Femur (tissue), 1 donor: ENCODE data around the gene LRRC27.

Experiments
- DNase-seq: peaks from one replicate; pipeline ENCODE4 v3.0.0-alpha.2; 2017

Gene LRRC27

DNA sequence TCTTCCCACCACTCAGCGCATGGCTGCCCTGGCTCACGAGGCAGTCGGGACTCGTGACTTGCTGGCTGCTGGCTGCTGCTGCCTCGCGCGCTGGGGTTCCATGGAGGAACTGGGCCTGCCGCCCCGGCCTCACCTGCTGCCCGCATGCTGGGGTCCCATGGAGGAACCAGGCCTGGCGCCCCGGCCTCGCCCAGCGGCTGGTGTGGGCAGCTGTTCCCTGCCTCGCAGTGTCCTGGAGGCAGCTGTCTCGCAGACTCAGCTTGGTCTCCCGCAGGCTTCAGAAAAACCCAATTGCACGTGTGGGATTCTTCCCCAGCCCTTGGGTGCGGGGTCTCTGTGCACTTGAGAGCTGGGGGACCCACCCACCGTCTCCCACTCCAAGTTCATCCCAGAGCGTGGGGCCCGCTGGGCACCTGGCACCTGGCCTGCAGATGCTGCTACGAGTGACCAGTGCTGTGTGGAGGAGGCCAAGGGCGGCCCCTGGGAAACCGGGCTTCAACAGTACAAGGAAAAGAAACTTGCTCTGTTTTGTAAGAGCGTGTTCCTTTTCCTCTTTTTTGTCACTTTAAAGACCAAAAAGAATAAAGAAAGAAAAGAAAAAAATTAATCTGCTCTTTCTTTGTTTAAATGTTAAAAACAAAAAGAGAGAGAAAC, 85.4 kb downstream of the LRRC27 start:
- DNase-seq: peak; percentile 61

DNA sequence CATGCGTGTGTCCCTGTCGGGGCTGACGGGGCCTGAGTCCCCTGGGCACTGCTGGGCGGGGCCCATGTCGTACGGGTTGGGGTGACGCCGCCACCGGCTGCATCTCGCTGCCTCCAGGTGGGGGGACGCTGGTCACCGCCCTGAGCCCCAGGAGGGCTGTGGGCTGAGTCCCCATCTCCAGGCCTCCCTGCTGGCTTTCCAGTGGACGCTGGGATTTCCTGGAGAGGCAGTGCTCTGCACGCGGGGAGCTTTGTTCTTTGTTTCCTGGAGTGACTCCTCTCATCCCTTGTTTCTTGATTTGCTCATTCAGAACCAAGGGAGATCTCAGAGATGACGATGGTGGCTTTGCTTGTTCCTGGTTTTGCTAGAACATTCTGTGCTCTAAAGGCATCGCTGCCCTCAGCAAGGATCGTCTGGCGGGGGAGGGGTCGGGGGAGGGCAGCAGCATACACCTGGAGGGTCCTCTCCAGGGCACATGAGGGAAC, 86.0 kb downstream of the LRRC27 start:
- DNase-seq: no peak

DNA sequence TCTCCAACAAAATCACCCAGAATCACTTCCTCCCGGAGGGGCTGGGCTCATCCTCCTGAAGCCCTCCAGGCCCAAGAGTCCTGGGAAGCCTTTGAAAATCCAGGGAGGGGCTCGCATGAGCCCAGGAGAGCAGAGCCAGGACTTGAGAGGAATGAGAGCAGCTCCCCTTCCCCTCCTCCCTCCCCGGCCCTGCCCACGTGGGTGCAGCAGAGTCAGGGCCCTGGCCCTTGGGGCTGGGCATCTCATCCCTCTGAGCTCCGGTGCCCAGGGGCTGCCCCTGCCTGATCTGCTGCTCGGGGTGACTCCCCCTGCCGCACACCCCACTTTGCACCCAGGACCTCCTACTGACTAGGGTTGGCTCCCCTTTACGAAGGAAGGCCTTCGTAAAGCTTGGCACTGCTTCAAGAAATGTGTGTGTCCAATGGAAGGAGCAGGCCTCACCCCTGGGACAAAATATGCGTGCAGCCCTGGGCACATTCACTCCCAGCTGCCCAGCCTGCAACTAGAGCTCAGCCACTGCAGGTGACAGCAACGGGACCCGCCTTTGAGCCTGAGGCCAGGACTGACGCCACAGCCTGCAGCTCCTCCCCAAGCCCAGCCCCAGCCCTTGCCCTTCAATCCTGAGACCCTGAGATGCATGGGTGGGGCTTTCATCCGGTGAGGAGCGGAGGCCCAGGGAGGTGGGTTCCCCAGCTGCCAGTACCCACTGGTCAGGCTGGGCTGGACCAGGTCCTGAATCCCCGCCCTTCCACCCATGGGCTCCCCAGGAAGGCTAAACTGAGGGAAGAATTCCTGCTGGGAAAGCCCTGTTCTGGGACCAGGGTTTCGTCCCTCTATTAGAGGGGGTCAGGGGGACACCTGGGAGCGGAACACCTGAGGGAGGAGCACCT, 86.8 kb downstream of the LRRC27 start:
- peak; percentile 70 for DNase-seq

DNA sequence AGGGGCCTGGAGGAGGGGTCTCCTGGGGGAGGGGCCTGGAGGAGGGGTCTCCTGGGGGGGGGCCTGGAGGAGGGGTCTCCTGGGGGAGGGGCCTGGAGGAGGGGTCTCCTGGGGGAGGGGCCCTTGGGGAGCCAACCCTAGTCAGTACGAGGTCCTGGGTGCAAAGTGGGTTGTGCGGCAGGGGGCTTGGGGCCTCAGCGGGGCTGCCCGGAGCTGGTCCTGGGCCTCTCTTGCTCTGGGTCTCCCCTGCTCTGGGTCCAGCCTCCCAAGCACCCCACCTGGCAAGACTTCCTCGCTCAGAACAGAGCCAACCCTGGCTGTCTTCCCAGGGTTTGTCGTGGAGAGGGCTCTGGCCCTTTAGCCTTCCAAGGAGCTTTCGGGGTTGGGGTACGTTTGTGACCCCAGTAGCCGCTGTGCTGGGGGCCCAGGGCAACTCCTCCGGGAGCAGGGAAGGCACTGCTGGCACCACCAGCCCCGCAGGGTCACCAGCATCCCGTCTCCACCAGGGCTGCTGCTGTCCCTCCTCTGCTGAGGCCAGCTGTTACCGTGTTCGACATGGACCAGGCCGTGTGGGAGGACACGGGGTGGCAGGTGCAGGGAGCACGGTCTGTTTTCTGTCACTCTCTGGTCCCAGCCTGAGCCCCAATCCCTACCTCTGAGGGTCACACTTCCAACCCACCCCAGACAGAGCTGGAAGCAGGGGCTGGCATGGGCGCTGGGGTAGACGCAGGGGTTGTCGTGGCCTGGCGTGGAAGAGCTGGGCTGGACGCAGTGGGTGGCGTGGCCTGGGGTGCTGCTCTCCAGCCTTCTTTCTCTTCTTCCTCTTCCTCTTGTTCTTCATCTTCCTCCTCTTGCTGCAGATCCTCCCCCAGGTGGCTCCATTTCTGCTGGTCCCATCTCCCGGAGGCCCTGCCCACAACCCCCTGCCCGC, 87.8 kb downstream of the LRRC27 start:
- peak; percentile 56 for DNase-seq

DNA sequence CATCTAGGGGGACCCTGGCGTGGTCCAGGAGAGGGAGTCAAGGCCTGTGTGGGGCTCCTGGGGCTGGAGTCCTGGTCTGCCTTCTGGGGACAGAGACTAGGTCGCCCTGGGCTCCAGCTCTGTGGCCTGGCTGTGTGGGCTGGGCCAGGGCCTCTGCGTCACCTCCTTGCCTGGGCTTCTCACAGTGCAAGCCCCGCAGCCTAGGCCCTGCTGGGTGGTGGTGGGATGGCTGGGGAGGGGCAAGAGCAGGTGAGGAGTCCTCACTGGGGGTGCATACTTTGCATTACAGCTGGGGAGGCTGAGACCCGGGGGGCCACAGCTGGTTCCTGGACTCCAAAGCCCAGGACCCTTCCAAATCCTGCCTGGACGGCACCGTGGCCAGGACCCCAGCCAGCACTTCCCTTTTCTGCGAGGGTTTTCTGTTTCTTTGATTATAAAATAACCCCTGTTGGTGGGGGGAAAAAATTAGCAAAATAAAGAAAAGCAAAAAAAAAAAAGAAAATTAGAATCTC, 88.5 kb downstream of the LRRC27 start:
- no peak for DNase-seq

DNA sequence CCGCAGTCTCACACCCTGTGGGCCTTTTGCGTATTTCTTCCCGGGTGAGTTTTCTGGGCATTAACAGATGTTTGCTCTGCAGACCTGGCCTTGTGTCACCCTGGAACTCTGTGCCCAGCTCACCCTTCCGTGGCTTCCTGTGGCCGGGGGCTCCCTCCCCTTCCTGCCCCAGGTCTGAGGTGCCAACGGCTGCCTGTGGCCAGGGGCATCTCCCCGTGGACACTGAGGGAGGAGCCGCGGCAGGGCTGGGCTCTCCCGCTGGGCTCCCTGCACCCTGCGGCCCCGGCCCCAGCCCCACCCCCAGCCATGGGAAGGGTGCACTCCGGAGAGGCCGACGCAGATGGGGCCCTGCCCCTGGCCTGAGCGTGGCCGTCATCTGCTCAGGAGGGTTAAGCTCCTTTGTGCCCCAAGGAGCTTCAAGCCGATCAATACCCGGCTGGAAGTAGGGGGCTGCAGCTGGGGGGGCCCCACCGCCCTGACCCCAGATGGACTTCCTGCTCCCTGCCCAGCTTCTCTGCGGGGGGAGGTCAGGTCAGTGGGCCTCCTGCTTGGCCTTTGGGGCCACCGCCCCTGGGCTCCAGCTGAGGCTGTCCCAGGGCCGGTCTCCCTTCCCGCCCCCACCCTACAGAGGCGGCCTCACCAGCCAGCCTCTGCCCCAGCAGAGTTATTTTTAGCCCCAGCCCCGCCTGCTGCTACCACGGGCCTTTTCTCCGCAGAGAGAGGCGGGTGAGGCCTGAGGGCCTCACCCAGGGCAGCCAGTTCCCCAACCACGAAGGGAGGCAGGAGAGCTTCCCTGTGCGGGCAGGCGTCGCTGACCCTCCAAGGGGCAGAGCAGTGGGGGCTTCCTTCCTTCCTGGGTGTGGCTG, 89.2 kb downstream of the LRRC27 start:
- peak; percentile 88 for DNase-seq

DNA sequence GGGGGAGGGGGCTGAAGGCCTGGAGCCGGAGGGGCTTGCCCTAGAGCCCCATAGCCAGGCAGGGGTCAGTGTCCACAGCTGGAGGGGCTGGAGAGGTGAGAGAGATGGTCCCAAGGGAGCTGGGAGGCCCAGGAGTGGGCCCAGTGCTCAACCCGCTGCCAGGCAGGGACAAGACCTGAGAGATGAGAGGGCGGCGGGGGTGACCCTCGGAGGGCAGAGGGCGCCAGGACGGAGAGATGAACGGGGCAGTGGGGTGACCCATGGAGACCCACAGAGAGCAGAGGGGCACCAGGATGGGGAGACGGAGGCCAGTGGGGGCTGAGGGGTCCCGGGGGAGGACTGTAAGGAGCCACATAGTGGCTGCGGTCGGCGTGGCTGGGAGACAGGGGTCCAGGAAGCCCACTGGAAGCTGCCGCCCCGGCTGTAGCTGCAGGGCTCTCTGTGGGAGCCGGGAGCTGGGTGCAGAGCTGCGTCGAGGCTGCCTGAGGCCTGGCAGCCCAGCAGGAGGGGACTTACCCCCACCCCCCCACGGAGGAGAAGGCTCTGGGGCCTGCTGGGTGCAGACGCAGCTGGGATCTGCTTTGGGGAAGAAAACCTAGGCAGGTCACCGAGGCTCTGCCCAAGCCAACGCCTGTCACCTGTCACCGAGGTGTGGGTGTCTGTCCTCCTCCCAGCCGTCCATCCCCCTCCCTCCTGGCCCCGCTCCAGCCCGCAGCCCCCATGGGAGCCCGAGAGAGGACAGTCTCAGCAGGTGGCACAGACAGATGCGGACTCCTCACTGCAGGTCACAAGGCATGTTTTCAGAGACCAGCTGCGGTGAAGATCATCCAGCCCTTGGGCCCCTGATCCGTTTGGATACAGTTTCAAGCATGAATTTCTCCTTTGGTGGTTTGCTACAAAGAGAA, 90.1 kb downstream of the LRRC27 start:
- DNase-seq: peak; percentile 73

DNA sequence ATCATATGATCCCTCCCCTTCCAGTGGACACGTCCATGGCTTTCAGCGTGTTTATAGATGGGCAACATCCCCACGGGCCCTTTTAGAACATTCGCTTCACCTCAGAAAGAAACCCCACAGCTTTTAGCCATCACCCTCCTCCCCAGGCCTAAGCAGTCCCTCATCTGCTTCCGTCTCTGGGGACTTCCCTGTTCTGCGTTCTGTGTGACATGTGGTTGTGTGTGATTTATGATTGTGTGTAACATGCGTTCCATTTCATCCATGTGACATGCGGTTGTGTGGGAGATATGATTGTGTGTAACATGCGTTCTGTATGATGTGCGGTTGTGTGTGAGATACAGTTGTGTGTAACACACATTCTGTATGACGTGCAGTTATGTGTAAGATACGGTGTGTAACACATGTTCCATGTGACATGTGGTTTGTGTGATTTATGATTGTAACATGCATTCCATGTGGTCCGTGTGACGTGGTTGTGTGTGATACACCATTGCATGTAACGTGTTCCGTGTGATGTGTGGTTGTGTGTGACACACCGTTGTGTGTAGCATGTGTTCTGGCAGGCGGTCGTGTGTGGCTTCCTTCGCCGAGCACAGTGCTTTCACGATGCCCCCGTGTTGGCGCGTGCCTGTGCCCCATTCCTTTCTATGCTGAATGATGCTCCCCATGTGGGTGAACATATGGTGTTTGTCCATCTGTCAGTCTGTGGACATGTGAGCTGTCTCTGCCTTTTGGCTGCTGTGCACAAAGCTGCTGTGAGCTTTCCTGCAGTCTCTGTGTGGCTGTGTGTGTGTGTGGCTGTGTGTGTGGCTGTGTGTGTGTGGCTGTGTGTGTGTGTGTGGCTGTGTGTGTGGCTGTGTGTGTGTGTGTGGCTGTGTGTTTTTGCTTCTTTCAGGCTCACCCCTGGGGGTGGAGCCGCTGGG, 91.2 kb downstream of the LRRC27 start:
- DNase-seq: peak; percentile 44

DNA sequence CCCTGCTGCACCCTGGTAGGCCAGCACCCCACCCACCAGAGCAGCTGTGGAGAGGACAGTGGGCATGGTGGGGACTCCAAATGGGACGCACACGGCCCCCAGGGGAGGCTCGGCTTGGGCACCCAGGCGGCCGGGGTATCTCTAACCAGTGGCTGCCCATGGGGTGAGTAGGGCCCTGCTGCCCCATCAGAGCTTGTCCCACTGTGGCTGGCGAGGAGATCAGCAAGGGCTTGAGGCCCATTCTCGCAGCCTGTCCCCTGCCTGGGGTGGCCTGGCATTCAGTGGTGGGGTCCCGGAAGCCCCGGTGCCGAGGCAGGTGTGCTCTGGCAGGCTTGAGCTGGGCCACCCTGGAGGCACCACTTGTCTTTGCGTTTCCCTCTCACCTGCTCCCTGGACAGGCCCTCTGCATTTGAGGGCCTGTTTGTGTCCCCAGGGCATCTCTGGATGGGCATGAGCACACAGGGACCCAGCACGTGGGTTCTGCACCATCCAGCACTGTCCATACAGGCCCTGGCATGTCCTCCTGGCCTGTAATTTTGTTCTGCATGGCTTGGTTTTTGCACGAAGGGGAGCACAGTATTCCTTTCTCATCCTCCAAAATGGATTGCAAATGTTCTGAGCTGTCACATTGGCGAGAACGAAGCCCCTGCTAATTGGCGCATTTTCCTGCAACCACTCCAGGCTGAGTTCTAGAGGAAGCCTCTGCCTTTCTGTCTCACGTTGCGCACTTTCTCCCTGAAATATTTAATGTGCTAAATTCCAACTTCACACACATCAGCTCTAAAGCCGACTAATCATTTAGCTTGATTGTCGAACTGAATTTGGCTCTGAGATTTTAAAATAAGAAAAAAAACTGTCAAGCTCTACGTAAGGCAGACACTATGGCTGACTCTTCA, 92.2 kb downstream of the LRRC27 start:
- no peak for DNase-seq

DNA sequence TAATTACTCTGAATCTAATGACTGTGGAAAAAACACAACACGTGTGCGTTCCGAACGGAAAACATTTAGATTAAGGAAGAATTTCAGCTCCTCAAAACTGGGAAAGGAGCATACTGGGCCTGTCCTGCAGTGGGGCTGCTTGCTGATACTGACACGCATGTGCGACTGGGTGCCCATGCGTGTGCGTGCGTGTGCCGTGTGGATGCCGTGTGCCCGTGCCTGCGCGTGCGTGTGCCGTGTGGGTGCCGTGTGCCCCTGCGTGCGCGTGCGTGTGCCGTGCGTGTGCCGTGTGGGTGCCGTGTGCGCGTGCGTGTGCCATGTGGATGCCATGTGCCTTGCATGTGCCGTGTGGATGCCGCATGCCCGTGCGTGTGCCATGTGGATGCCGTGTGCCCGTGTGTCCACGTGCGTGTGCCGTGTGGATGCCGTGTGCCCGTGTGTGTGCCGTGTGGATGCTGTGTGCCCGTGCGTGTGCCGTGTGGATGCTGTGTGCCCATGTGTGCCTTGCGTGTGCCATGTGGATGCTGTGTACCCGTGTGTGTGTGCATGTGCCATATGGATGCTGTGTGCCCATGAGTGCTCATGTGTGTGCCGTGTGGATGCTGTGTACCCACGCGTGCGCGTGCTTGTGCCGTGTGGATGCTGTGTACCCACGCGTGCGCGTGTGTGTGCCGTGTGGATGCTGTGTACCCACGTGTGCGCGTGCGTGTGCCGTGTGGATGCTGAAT, 93.2 kb downstream of the LRRC27 start:
- no peak for DNase-seq

DNA sequence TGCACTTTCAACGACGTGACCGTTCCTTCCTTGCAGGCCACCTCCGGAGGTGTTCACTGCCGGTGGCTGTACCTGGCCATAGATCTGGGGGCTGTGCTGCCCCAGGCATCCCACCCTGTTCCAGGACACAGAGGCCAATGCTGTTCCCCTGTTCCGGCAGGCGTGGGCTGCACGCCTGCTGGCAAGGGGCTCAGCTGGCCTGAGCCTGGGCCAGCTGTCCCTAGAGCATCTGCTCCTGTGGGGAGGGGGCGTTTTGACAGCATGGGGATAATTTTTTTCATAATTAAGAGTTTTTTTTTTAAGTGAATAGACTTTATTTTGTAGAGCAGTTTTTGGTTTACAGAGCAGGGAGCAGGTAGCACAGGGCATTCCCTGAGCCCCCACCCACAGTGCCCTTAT, 93.8 kb downstream of the LRRC27 start:
- no peak for DNase-seq

DNA sequence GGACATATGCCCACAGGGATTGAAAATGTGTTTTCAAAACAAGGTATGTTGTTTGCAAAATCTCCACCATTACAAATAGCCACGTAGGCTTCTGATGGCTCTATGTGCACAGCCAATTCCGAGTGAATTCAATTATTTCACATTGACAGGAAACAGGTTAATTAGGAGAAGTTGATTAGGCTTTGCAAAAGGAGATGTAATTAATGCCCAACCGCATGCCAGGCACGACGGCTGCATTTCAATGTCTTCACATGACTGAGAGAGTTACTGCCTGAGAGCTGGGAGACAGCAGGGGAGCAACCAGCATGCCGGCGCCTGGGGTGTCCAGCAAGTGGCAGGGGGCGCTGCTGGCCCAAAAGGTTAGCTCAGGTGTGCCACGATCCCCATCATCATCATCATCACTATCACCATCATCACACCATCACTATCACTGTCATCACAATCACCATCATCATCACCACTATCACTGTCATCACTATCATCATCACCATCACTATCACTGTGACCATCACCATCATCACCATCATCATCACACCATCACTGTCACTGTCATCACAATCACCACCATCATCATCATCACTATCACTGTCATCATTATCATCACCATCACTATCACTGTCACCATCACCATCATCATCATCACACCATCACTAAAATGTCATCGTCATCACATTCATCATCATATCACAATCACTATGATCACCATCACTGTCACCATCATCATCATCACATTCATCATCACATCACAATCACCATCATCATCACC, 95.2 kb downstream of the LRRC27 start:
- DNase-seq: no peak

DNA sequence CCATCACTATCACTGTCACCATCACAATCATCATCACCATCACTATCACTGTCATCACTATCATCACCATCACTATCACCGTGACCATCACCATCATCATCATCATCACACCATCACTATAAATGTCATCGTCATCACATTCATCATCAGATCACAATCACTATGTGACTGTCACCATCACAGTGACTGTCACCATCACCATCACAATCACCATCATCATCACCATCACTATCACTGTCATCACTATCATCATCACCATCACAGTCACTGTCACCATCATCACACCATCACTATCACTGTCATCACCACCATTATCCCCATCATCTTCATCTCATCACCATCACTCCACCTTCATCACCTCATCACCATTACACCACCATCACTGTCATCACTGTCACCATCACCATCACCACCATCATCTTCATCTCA, 96.0 kb downstream of the LRRC27 start:
- no peak for DNase-seq

DNA sequence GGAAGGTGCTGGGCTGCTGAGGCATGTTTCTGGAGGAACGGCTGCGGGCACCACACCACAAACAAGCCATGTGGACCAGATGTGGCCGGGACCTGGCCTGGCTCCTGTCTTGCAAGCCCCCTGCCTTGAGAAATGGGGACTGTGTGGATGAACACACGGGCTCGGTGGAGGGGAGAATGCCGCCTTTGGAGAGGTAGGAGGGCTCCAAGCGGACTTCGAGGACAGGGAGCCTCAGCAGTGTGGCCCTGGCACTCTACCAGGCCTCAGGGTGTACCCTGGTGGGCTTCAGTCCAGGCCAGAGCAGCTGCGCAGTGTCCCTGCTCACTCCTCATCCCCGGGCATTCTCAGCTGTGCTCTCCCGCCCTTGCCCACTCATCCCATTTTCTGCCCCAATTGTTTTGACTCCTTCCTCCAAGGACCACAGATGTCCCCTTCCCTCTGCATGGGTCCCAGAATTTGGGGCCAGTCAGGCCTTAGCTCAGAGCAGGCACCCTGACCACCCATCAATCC, 96.5 kb downstream of the LRRC27 start:
- DNase-seq: no peak
